Measurements from ENCODE around the gene UXS1.

DNA sequence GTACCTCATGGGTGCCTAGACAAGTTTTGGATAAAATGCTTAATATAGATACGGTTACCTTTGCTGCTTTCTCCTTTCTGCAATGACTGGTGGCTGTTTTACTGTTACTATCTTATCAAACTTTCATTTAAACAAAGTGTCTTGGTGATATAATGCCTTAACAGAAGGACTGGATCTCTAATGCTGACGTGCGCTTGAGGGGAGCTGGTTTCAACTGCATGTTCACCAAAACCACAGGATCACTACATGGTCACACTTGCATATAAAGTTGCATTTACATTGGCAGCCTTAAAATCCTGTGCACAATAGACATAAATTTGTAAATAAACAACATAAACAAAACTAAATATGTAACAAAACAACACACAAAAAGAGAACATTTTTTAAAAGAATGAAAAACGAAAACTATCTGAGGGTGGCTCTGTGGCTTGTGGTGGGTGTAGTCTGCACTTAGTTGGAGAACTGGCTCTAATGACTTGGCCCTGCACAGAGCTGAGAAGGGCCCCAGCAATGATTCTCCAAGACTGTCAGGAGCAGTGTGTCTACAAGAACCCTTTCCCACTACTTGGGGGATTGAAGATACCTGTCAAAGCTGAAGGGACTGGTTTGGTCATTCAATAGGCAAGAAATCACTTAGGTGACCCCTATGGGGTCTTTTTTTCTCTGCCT, 135.5 kb downstream of the UXS1 start:
- TF ChIP-seq CREB1 (IDR thresholded peaks at IDR 0.05) (no peak), YY1 (IDR thresholded peaks at IDR 0.05; ENCODE audit: low read depth, low read length) (no peak), SIX5 (IDR thresholded peaks at IDR 0.05; ENCODE audit: low read depth, low read length) (no peak), TEAD4 (IDR thresholded peaks at IDR 0.05; ENCODE audit: low read depth, low read length) (no peak), POLR2AphosphoS5 (IDR thresholded peaks at IDR 0.05; ENCODE audit: low read depth, low read length) (no peak), EZH2 (IDR thresholded peaks at IDR 0.05; ENCODE audit: low read depth, low read length, severe bottlenecking) (no peak)
- TF ChIP-seq, protein P1, sequence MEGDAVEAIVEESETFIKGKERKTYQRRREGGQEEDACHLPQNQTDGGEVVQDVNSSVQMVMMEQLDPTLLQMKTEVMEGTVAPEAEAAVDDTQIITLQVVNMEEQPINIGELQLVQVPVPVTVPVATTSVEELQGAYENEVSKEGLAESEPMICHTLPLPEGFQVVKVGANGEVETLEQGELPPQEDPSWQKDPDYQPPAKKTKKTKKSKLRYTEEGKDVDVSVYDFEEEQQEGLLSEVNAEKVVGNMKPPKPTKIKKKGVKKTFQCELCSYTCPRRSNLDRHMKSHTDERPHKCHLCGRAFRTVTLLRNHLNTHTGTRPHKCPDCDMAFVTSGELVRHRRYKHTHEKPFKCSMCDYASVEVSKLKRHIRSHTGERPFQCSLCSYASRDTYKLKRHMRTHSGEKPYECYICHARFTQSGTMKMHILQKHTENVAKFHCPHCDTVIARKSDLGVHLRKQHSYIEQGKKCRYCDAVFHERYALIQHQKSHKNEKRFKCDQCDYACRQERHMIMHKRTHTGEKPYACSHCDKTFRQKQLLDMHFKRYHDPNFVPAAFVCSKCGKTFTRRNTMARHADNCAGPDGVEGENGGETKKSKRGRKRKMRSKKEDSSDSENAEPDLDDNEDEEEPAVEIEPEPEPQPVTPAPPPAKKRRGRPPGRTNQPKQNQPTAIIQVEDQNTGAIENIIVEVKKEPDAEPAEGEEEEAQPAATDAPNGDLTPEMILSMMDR (IDR thresholded peaks at IDR 0.05; ENCODE audit: control extremely low read depth in 1 of 3, insufficient read depth in 1 of 3, low read depth in 1 of 3, low read length in 3 of 3) = no peak

Measured in H1 (cell line).